K562 (cell line): ENCODE data around the gene STT3B. TPM values are rescaled to one million over a fixed set of nuclear protein-coding genes. Genes with fewer than 3 reads are reported as not detected.

Experiments used
- ATAC-seq: fragments of 200-7000 bp; cut with Tn5 transposase; 3 replicates; pipeline ENCODE4 v1.9.1; 2020; ENCODE audit warnings: moderate library complexity
- BruUV-seq: library from RNA; stranded (reverse); fragments of 400-500 nt; replicated peaks from 2 replicates; lab custom pipeline; 2021; lab: Mats Ljungman, UMichigan
- CTCF ChIA-PET: fragments of 300-600 bp; formaldehyde crosslinking; extraction: SDS; loops from one replicate; lab custom pipeline; 2021; ENCODE audit warnings: low intra/inter-chr PET ratio; lab: Yijun Ruan, JAX
- POLR2A ChIA-PET: fragments of 300-600, 350-650 bp; sonication (Branson Sonifier 250); formaldehyde crosslinking; extraction: SDS; loops from one replicate; lab custom pipeline; 2021; ENCODE audit warnings: antibody characterized with exemption, inconsistent platforms; lab: Yijun Ruan, JAX
- DNase-seq, 4 experiments: peaks; one replicate each; pipeline versions ENCODE4 v3.0.0 to v3.0.0-alpha.2; 2011 to 2018; ENCODE audit warnings: low spot score in 3 of 4, mixed read lengths in 3 of 4; ENCODE audit errors: extremely low read depth in 1 of 4
- FAIRE-seq: peaks from 2 replicates; lab custom pipeline; 2011; peaks lifted over from hg19 to GRCh38; lab: Jason Lieb, UNC
- H2AFZ ChIP-seq: 2 replicates; pipeline ENCODE4 v1.6.0; 2011; ENCODE audit warnings: low read depth, low read length, control low read depth, inconsistent platforms
- H3K27ac ChIP-seq: fragments of 200-600 bp; 3 replicates; pipeline ENCODE4 v1.8.0; 2011; ENCODE audit warnings: low read depth, mild to moderate bottlenecking, control low read depth, inconsistent platforms, low read length, moderate library complexity, mixed read lengths; ENCODE audit errors: extremely low read depth
- H3K27me3 ChIP-seq, 2 experiments: fragments of 300-600 bp in 1 of 2; 2 replicates in 1 of 2; 3 replicates in 1 of 2; pipeline versions ENCODE4 v1.6.0 to v1.8.0; 2011; ENCODE audit warnings: inconsistent platforms in 2 of 2, low read length in 2 of 2, mild to moderate bottlenecking in 1 of 2, mixed read lengths in 1 of 2, moderate library complexity in 1 of 2; ENCODE audit not compliant: control insufficient read depth in 2 of 2, insufficient read depth in 2 of 2
- H3K36me3 ChIP-seq: fragments of 300-600 bp; 3 replicates; pipeline ENCODE4 v1.8.0; 2011; ENCODE audit warnings: mild to moderate bottlenecking, low read length, inconsistent platforms; ENCODE audit not compliant: control insufficient read depth, insufficient read depth
- H3K4me1 ChIP-seq, 2 experiments: fragments of 200-600 bp in 1 of 2; replicated peaks in 1 of 2; 2 replicates in 1 of 2; 3 replicates in 1 of 2; pipeline versions ENCODE4 v1.5.1 to v1.8.0; 2011; ENCODE audit warnings: inconsistent platforms in 2 of 2, low read length in 2 of 2, mild to moderate bottlenecking in 1 of 2, mixed read lengths in 1 of 2, moderate library complexity in 1 of 2; ENCODE audit not compliant: control insufficient read depth in 2 of 2, insufficient read depth in 2 of 2
- H3K4me2 ChIP-seq: 2 replicates; pipeline ENCODE4 v1.6.1; 2011; ENCODE audit warnings: low read length, control low read depth, inconsistent platforms, mixed read lengths; ENCODE audit not compliant: insufficient read depth
- H3K4me3 ChIP-seq: fragments of 200-600 bp; sonication (generic), shearing (Covaris generic); 2 replicates; pipeline ENCODE4 v1.5.1; 2016; ENCODE audit warnings: control low read depth, inconsistent platforms
- H3K79me2 ChIP-seq: fragments of 200-600 bp; 3 replicates; pipeline ENCODE4 v1.8.0; 2011; ENCODE audit warnings: low read length, inconsistent platforms; ENCODE audit not compliant: control insufficient read depth, insufficient read depth
- H3K9ac ChIP-seq, 2 experiments: 2 replicates each; pipeline versions ENCODE4 v1.6.0 to v1.6.1; 2011; ENCODE audit warnings: low read depth in 2 of 2, low read length in 2 of 2, control low read depth in 1 of 2, inconsistent platforms in 1 of 2, mild to moderate bottlenecking in 1 of 2, mixed read lengths in 1 of 2; ENCODE audit not compliant: insufficient read depth in 1 of 2
- H3K9me1 ChIP-seq: one replicate; pipeline ENCODE4 v1.6.0; 2011; ENCODE audit warnings: inconsistent platforms, mild to moderate bottlenecking, low read length, moderate library complexity; ENCODE audit not compliant: control insufficient read depth, insufficient read depth
- H3K9me3 ChIP-seq: replicated peaks from 2 replicates; pipeline ENCODE4 v1.5.1; 2011; ENCODE audit warnings: low read depth, low read length, inconsistent platforms; ENCODE audit not compliant: control insufficient read depth, insufficient read depth
- H4K20me1 ChIP-seq: replicated peaks from 2 replicates; pipeline ENCODE4 v1.6.1; 2011; ENCODE audit warnings: low read length, inconsistent platforms, mixed read lengths; ENCODE audit not compliant: control insufficient read depth, insufficient read depth
- CHD1 ChIP-seq: fragments of 200-600 bp; sonication (generic); IDR thresholded peaks from one replicate; pipeline ENCODE4 v1.6.1; 2012; ENCODE audit warnings: mild to moderate bottlenecking, moderate library complexity, low read length, inconsistent platforms
- FOXK1 ChIP-seq: sonication (generic); formaldehyde crosslinking; IDR thresholded peaks from 2 replicates; pipeline ENCODE4 v1.8.0; 2022; ENCODE audit warnings: missing genetic modification reagents, mild to moderate bottlenecking, borderline replicate concordance
- SAFB ChIP-seq: fragments of 200-400 bp; formaldehyde crosslinking; IDR thresholded peaks from 2 replicates; pipeline ENCODE4 v1.6.1; 2017; ENCODE audit warnings: low read depth, low read length, borderline replicate concordance
- SP2 ChIP-seq: IDR thresholded peaks from 2 replicates; pipeline ENCODE4 v1.6.1; 2011; ENCODE audit warnings: mild to moderate bottlenecking, low read depth, low read length, moderate library complexity; ENCODE audit not compliant: poor library complexity, severe bottlenecking; ENCODE audit errors: extremely low read depth
- WGBS: fragments of 100-300 bp; shearing (Covaris generic); methylation state at CpG from one replicate; pipeline ENCODE4 v1.1.6; 2016; ENCODE audit warnings: low coverage, mixed read lengths; ENCODE audit not compliant: insufficient coverage; ENCODE audit errors: missing lambda C conversion rate; 5-methylcytosine and 5-hydroxymethylcytosine counted together
- in situ Hi-C: fragments of 300-500 bp; cut with MboI; formaldehyde crosslinking; loops from 4 replicates; pipeline ENCODE4 v1.15.0; 2018; ENCODE audit warnings: inconsistent platforms, mixed read lengths
- intact Hi-C: fragments of 100-400 bp; cut with micrococcal nuclease; formaldehyde crosslinking; loops from 2 replicates; pipeline ENCODE4 v1.14.2; 2022
- polyA plus RNA-seq, 8 experiments: library from polyadenylated mRNA; depleted of rRNA in 4 of 8; stranded (reverse) in 5 of 8; unstranded in 3 of 8; fragments of >200 nt; fragmentation: Nextera tagmentation in 2 of 8; fragmentation: Illumina TruSeq in 1 of 8; extraction: Ambion mirVana in 2 of 8; extraction: Trizol in 1 of 8; gene quantifications; 2 replicates each; pipeline versions ENCODE4 v1.2.1 to v1.2.3, GENCODE V29; 2011 to 2014; ENCODE audit warnings: inconsistent platforms in 1 of 8, missing spikeins in 1 of 8
- total RNA-seq, 7 experiments: library from RNA; depleted of rRNA in 6 of 7; stranded (reverse); fragments of >200 nt in 6 of 7; fragmentation: Illumina TruSeq in 2 of 7; extraction: Trizol in 2 of 7; gene quantifications; 2 replicates each; pipeline versions ENCODE4 v1.2.1 to v1.2.3, GENCODE V29; 2011 to 2021; ENCODE audit warnings: low replicate concordance in 1 of 7
- TF ChIP-seq, protein P1 (sequence below): sonication (generic); formaldehyde crosslinking; IDR thresholded peaks from 2 replicates; pipeline ENCODE4 v1.8.0; 2023; ENCODE audit warnings: mild to moderate bottlenecking, missing genetic modification reagents
- TF ChIP-seq, protein P2 (sequence below): fragments of 450-650 bp; IDR thresholded peaks from 2 replicates; pipeline ENCODE4 v1.6.1; 2016; ENCODE audit warnings: borderline replicate concordance
- TF ChIP-seq, protein P3 (sequence below), 2 experiments: fragments of 150-350 bp in 1 of 2; IDR thresholded peaks; 2 replicates each; pipeline ENCODE4 v1.6.1; 2012 to 2016; ENCODE audit warnings: low read depth in 2 of 2, low read length in 2 of 2, mild to moderate bottlenecking in 1 of 2, moderate library complexity in 1 of 2
- TF ChIP-seq, protein P4 (sequence below): fragments of 450-650 bp; IDR thresholded peaks from 2 replicates; pipeline ENCODE4 v1.7.0; 2016; ENCODE audit warnings: borderline replicate concordance

Gene STT3B
- total and polyA plus RNA-seq, 9 of the 15 experiments (the other 6 are each of a cell fraction or from before 2014, with no cell fraction given): 22.4 to 147 (median 100) TPM

DNA sequence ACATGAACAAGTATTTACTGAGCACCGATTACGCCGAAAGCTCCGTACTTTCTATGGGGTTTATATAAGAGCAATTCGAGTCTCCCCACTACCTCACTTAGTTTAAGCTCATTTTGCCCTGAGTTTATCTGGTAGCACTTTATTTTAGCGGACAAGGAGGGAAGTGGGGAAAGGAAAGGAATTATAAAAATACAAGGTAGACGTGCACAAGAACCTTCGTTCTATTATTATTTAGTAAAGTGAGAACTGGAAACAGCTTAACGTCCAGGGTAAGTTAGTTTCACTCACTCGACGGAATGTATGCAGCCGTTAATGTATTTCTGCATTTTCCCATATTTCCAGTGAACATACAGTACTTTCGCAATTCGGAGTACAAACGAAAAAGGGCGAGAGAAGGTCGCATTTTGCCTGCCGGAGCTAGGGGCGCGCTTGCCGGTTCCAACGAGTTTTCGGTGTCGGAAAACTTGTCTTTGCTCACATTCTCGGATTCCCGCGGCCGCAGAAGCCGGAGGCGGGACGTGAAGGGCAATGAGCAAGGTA lies 1.2 kb upstream of the STT3B start:
- peak overlapping the region; percentile 83 for H3K4me3 ChIP-seq
- H2AFZ ChIP-seq: peak overlapping the region; percentile 97
- no peaks in the 10 kb centered on the region for H3K9me3 ChIP-seq
- FAIRE-seq (peak; percentile 6), ATAC-seq (no peak), DNase-seq (peak in 2 of 4 experiments; percentile 25 to 32)
- peaks cover 5% of the 10 kb centered on the region for H3K36me3 ChIP-seq
- peak overlapping the region; percentile 97 for H3K27ac ChIP-seq
- H3K4me2 ChIP-seq: peak overlapping the region; percentile 93
- intact Hi-C loops (loop anchor here (2.0 to 5.0 kb wide), 3 partner anchors 45 to 166 kb away; no protein-coding TSS in a partner anchor), in situ Hi-C loops (no loop called here)
- BruUV-seq: TSS peak; percentile 78
- H3K9ac ChIP-seq: peak overlapping the region; percentile 98 to 99
- ChIA-PET POLR2A (interaction anchor here (0.6 to 3.9 kb wide), 14 partner anchors 9 to 983 kb away, joined by 3 to 34 read pairs (median 5); no protein-coding TSS in a partner anchor), CTCF (interaction anchor here (0.6 kb wide), 1 partner anchor 965 kb away, joined by 4 read pairs; no protein-coding TSS in a partner anchor)
- under 1% methylated on average over 31 of the region's 31 CpGs for WGBS
- no peaks in the 10 kb centered on the region for H3K9me1 ChIP-seq
- peaks cover 17 to 27% of the 10 kb centered on the region in 2 experiments for H3K4me1 ChIP-seq
- peaks cover 25% of the 10 kb centered on the region for H4K20me1 ChIP-seq
- H3K79me2 ChIP-seq: peaks cover 63% of the 10 kb centered on the region
- H3K27me3 ChIP-seq: no peaks in the 10 kb centered on the region
- peak; percentile 85 for TF ChIP-seq CHD1
- TF ChIP-seq, protein P1, sequence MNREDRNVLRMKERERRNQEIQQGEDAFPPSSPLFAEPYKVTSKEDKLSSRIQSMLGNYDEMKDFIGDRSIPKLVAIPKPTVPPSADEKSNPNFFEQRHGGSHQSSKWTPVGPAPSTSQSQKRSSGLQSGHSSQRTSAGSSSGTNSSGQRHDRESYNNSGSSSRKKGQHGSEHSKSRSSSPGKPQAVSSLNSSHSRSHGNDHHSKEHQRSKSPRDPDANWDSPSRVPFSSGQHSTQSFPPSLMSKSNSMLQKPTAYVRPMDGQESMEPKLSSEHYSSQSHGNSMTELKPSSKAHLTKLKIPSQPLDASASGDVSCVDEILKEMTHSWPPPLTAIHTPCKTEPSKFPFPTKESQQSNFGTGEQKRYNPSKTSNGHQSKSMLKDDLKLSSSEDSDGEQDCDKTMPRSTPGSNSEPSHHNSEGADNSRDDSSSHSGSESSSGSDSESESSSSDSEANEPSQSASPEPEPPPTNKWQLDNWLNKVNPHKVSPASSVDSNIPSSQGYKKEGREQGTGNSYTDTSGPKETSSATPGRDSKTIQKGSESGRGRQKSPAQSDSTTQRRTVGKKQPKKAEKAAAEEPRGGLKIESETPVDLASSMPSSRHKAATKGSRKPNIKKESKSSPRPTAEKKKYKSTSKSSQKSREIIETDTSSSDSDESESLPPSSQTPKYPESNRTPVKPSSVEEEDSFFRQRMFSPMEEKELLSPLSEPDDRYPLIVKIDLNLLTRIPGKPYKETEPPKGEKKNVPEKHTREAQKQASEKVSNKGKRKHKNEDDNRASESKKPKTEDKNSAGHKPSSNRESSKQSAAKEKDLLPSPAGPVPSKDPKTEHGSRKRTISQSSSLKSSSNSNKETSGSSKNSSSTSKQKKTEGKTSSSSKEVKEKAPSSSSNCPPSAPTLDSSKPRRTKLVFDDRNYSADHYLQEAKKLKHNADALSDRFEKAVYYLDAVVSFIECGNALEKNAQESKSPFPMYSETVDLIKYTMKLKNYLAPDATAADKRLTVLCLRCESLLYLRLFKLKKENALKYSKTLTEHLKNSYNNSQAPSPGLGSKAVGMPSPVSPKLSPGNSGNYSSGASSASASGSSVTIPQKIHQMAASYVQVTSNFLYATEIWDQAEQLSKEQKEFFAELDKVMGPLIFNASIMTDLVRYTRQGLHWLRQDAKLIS (CRISPR knock-in tag): peak; percentile 0; the same call in 1 of the 2 replicates
- TF ChIP-seq SAFB: no peak
- TF ChIP-seq, protein P2, sequence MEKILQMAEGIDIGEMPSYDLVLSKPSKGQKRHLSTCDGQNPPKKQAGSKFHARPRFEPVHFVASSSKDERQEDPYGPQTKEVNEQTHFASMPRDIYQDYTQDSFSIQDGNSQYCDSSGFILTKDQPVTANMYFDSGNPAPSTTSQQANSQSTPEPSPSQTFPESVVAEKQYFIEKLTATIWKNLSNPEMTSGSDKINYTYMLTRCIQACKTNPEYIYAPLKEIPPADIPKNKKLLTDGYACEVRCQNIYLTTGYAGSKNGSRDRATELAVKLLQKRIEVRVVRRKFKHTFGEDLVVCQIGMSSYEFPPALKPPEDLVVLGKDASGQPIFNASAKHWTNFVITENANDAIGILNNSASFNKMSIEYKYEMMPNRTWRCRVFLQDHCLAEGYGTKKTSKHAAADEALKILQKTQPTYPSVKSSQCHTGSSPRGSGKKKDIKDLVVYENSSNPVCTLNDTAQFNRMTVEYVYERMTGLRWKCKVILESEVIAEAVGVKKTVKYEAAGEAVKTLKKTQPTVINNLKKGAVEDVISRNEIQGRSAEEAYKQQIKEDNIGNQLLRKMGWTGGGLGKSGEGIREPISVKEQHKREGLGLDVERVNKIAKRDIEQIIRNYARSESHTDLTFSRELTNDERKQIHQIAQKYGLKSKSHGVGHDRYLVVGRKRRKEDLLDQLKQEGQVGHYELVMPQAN: peak; percentile 80; the same call in 1 of the 2 replicates
- 0 out of 2 replicates have a peak, but pooled peaks have one; percentile 77 for TF ChIP-seq FOXK1 (CRISPR knock-in tag)
- no peak for TF ChIP-seq SP2
- TF ChIP-seq, protein P3, sequence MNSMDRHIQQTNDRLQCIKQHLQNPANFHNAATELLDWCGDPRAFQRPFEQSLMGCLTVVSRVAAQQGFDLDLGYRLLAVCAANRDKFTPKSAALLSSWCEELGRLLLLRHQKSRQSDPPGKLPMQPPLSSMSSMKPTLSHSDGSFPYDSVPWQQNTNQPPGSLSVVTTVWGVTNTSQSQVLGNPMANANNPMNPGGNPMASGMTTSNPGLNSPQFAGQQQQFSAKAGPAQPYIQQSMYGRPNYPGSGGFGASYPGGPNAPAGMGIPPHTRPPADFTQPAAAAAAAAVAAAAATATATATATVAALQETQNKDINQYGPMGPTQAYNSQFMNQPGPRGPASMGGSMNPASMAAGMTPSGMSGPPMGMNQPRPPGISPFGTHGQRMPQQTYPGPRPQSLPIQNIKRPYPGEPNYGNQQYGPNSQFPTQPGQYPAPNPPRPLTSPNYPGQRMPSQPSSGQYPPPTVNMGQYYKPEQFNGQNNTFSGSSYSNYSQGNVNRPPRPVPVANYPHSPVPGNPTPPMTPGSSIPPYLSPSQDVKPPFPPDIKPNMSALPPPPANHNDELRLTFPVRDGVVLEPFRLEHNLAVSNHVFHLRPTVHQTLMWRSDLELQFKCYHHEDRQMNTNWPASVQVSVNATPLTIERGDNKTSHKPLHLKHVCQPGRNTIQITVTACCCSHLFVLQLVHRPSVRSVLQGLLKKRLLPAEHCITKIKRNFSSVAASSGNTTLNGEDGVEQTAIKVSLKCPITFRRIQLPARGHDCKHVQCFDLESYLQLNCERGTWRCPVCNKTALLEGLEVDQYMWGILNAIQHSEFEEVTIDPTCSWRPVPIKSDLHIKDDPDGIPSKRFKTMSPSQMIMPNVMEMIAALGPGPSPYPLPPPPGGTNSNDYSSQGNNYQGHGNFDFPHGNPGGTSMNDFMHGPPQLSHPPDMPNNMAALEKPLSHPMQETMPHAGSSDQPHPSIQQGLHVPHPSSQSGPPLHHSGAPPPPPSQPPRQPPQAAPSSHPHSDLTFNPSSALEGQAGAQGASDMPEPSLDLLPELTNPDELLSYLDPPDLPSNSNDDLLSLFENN (IDR thresholded peaks at IDR 0.05; ENCODE audit: low read depth in 2 of 2, low read length in 2 of 2): 0 out of 4 replicates have a peak, but pooled peaks of 1 of the 2 experiments have one; percentile 9
- TF ChIP-seq, protein P4, sequence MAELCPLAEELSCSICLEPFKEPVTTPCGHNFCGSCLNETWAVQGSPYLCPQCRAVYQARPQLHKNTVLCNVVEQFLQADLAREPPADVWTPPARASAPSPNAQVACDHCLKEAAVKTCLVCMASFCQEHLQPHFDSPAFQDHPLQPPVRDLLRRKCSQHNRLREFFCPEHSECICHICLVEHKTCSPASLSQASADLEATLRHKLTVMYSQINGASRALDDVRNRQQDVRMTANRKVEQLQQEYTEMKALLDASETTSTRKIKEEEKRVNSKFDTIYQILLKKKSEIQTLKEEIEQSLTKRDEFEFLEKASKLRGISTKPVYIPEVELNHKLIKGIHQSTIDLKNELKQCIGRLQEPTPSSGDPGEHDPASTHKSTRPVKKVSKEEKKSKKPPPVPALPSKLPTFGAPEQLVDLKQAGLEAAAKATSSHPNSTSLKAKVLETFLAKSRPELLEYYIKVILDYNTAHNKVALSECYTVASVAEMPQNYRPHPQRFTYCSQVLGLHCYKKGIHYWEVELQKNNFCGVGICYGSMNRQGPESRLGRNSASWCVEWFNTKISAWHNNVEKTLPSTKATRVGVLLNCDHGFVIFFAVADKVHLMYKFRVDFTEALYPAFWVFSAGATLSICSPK: peak; percentile 37; the same call in 1 of the 2 replicates
